ENCODE results near the gene PIP4K2C. TPM values are rescaled to one million over a fixed set of nuclear protein-coding genes. Genes with fewer than 3 reads are reported as not detected.

PIP4K2C gene
- total and polyA plus RNA-seq, 2 of the 4 experiments (the other 2 are of a cell fraction): 12.5 to 23.1 TPM

DNA sequence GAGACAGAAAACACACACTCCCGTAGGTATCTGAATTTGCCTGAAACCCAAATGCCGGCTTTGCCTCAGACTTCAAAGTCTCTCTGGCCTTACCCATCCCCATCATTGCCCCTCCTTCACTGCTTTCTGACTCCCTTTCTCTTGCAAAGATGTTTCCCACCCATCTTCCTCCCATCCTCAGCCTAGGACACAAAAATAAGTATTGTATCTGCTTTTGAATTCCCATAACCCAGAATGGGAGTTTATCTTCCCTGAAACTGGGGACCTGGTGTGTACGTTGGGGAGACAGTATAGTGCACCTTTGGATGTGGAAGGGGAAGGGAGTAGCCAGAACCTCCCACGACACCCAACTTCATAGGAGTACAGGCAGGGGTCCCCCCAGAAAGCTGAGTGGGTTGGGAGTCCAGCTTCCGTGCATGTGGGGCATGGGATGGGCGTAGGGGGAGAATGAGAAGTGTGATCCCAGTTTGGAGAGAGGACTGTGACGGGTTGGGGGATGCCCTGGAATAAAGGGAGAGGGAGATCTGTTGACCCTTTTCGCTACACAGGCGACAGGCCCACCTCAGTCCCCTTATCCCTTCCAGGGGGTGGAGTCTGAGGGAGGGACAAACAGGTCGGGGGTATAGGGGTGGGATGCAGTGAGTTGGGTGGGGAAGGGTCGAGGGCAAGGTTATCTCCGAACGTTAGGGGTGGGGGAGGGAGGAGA lies 41.6 kb upstream of the PIP4K2C start:
- Histone ChIP-seq H2AK9ac (replicated peaks; ENCODE audit: low read depth, low read length, poor library complexity) (no peak overlapping the region), H2BK20ac (ENCODE audit: low read depth, low read length) (no peak overlapping the region), H3K9me1 (ENCODE audit: insufficient read depth, low read length) (peaks cover 19% of the 10 kb centered on the region), H3K36me3 (ENCODE audit: control insufficient read depth, insufficient read depth, low read length) (peaks cover 4% of the 10 kb centered on the region), H4K20me1 (ENCODE audit: insufficient read depth, low read length) (peaks cover 16% of the 10 kb centered on the region), H3K79me1 (ENCODE audit: low read depth in 1 of 2, low read length in 2 of 2) (peaks cover 12 to 28% of the 10 kb centered on the region in 2 experiments; a peak in 3 of 4 replicates), H2AK5ac (ENCODE audit: low read depth, low read length) (no peak overlapping the region), H2BK120ac (ENCODE audit: low read depth, low read length) (0 out of 2 replicates have a peak overlapping the region, but pooled peaks have one; percentile 40), H3K27ac (ENCODE audit: insufficient read depth, low read length) (no peak overlapping the region), H4K91ac (ENCODE audit: insufficient read depth, low read depth, low read length) (no peak overlapping the region), H2BK5ac (ENCODE audit: low read depth, low read length, poor library complexity, severe bottlenecking) (no peak overlapping the region), H3K9me3 (ENCODE audit: control insufficient read depth, insufficient read depth, low read length) (no peaks in the 10 kb centered on the region), H2BK15ac (ENCODE audit: low read depth, low read length) (no peak overlapping the region), H3K18ac (ENCODE audit: low read depth, low read length) (no peak overlapping the region), H4K5ac (ENCODE audit: low read depth, low read length) (no peak overlapping the region), H3K23ac (ENCODE audit: low read depth, low read length) (no peak overlapping the region), H3K14ac (replicated peaks; ENCODE audit: low read depth, low read length) (no peak overlapping the region), H3K27me3 (ENCODE audit: control insufficient read depth, insufficient read depth, low read length) (peaks cover 42% of the 10 kb centered on the region), H3K56ac (ENCODE audit: extremely low read depth, insufficient read depth, low read length) (no peak overlapping the region), H4K8ac (ENCODE audit: low read depth in 2 of 2, low read length in 2 of 2) (peak overlapping the region in 1 of 2 experiments; percentile 56; a peak in 1 of 4 replicates), H3K4me1 (ENCODE audit: control insufficient read depth, insufficient read depth, low read length) (peaks cover 12% of the 10 kb centered on the region), H3K4me3 (ENCODE audit: insufficient read depth, low read depth, low read length) (peak overlapping the region; percentile 51), H3K4me2 (ENCODE audit: low read depth, low read length) (peak overlapping the region; percentile 64), H2AFZ (replicated peaks; ENCODE audit: low read length, poor library complexity) (peak overlapping the region; percentile 82), H3K4ac (ENCODE audit: low read depth, low read length) (no peak overlapping the region), H3K9ac (ENCODE audit: low read depth, low read length) (no peak overlapping the region)
- intact Hi-C loops (cut with micrococcal nuclease): no loop called here
- 40% methylated on average over 4 of the region's 13 CpGs; no CpG with 5 or more reads in 1 of the 2 experiments for WGBS, 2 experiments (ENCODE audit: extremely low coverage in 2 of 2, insufficient read length in 1 of 2)
- no TSS peak for BruUV-seq (replicated peaks)
- POLR2A ChIA-PET (ENCODE audit: unreplicated experiment): no interaction called here
- CTCF ChIA-PET: no interaction called here
- no peak for DNase-seq
- ATAC-seq (ENCODE audit: low read depth): no peak
- TF ChIP-seq SMC3 (IDR thresholded peaks at IDR 0.05; ENCODE audit: low read depth, low read length) (no peak), MAZ (IDR thresholded peaks at IDR 0.05; ENCODE audit: borderline replicate concordance, low read depth, low read length) (no peak), FOS (IDR thresholded peaks at IDR 0.05; ENCODE audit: low read depth, low read length) (no peak), POLR2A (IDR thresholded peaks at IDR 0.05; ENCODE audit: low read depth, low read length) (no peak), CEBPB (IDR thresholded peaks at IDR 0.05; ENCODE audit: low read depth, low read length) (no peak), CHD1 (IDR thresholded peaks at IDR 0.05; ENCODE audit: low read depth, low read length) (no peak), RFX5 (IDR thresholded peaks at IDR 0.05; ENCODE audit: low read depth, low read length) (no peak), MXI1 (IDR thresholded peaks at IDR 0.05; ENCODE audit: borderline replicate concordance, low read depth, low read length) (no peak), MAFK (IDR thresholded peaks at IDR 0.05; ENCODE audit: low read depth, low read length) (no peak)
- TF ChIP-seq, protein P1, sequence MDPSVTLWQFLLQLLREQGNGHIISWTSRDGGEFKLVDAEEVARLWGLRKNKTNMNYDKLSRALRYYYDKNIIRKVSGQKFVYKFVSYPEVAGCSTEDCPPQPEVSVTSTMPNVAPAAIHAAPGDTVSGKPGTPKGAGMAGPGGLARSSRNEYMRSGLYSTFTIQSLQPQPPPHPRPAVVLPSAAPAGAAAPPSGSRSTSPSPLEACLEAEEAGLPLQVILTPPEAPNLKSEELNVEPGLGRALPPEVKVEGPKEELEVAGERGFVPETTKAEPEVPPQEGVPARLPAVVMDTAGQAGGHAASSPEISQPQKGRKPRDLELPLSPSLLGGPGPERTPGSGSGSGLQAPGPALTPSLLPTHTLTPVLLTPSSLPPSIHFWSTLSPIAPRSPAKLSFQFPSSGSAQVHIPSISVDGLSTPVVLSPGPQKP (IDR thresholded peaks at IDR 0.05; ENCODE audit: borderline replicate concordance, low read depth, low read length): no peak
- TF ChIP-seq, protein P2, sequence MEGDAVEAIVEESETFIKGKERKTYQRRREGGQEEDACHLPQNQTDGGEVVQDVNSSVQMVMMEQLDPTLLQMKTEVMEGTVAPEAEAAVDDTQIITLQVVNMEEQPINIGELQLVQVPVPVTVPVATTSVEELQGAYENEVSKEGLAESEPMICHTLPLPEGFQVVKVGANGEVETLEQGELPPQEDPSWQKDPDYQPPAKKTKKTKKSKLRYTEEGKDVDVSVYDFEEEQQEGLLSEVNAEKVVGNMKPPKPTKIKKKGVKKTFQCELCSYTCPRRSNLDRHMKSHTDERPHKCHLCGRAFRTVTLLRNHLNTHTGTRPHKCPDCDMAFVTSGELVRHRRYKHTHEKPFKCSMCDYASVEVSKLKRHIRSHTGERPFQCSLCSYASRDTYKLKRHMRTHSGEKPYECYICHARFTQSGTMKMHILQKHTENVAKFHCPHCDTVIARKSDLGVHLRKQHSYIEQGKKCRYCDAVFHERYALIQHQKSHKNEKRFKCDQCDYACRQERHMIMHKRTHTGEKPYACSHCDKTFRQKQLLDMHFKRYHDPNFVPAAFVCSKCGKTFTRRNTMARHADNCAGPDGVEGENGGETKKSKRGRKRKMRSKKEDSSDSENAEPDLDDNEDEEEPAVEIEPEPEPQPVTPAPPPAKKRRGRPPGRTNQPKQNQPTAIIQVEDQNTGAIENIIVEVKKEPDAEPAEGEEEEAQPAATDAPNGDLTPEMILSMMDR (conservative IDR thresholded peaks at IDR 0.05; ENCODE audit: low read depth, low read length): no peak
- dilution Hi-C loops (cut with HindIII; ENCODE audit: low sequenced_read_pairs, unreplicated experiment): no loop called here
- in situ Hi-C loops (cut with MboI; ENCODE audit: low sequenced_read_pairs): no loop called here

Data from IMR-90 (cell line).